NCI-H1930 (cell line): ENCODE data around the gene NDEL1.

Source experiments
- DNase-seq, 2 experiments: peaks; one replicate each; lab custom pipeline; 2025; lab: John Stamatoyannopoulos, UW

Gene NDEL1

GRCh38 chr17:8503368-8503767 lies 67.7 kb downstream of the NDEL1 start:
- DNase-seq: no peak

GRCh38 chr17:8503807-8504206 lies 68.1 kb downstream of the NDEL1 start:
- no peak for DNase-seq

GRCh38 chr17:8504460-8505207 lies 69.0 kb downstream of the NDEL1 start:
- no peak for DNase-seq

- DNase-seq: no peak
These were observed 70.5 kb downstream of the NDEL1 start for GRCh38 chr17:8506145-8506544.

GRCh38 chr17:8514801-8515200 lies 79.1 kb downstream of the NDEL1 start:
- DNase-seq: no peak
